COLO829 (cell line): ENCODE results near the gene COX4I1.

Source experiments
- DNase-seq: peaks from one replicate; pipeline ENCODE4 v3.0.0; 2012; ENCODE audit warnings: low spot score

The COX4I1 gene

DNA sequence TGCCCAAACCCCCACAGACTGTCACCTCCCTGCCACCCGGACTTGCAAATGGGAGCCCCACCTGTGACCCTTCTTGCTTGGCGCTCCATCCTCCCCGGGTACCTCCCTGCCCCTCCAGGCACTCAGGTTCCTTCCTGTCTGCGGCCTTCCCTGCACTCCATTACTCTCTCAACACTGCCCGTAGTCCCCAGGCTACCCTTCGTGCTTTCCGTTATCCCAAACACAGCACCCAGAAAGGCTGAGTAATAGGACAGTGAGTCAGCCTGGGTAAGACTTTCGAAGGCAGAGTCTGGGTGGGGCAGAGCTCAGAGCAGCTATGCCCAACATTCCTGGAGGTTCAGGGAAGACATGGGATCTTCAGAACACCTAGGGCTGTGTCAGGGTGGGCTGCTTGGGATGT lies 32.0 kb upstream of the COX4I1 start:
- no peak for DNase-seq

DNA sequence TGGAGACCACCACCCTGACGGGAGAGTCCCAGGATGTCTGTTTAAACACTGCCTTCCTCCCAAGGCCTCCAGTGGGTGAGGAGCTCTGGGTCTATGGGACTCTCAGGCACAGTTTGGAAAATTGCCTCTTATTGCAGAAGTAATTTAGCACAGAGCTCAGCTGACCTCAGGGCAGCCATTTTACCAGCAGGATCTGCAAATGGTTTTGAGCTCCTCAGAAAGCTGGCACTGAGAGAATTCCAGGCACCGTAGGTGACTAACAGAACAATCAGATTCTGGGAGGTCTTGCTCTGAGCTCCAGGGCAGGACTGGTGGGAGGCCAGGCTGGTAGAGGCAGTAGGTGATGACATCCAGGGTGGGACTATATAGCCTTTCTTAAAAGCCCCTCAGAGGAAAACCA lies 31.3 kb upstream of the COX4I1 start:
- no peak for DNase-seq

DNA sequence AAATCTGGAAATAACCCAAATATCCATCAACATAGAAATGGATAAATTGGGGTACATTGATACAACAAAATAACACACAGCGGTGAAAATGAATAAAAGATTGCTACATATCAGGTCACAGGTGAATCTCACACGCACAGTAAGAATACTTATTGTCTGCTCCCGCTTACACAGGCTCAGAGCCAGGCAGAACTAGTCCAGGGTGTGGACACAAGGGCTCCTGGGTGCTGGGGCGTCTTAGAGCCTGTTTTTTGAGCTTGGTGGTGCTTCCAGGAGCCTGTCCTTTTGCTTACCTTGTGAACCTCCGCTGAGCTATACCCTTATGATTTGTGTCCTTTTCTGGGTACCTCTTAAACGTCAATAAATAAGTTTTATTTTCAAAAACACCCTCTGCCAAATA lies 28.8 kb upstream of the COX4I1 start:
- DNase-seq = no peak

GRCh38 chr16:85773044-85773443 lies 26.5 kb upstream of the COX4I1 start:
- DNase-seq = no peak

- DNase-seq = no peak
These were observed 25.4 kb upstream of the COX4I1 start for GRCh38 chr16:85774136-85774535.

- DNase-seq = no peak
These were observed 24.7 kb upstream of the COX4I1 start for GRCh38 chr16:85774811-85775210.

DNA sequence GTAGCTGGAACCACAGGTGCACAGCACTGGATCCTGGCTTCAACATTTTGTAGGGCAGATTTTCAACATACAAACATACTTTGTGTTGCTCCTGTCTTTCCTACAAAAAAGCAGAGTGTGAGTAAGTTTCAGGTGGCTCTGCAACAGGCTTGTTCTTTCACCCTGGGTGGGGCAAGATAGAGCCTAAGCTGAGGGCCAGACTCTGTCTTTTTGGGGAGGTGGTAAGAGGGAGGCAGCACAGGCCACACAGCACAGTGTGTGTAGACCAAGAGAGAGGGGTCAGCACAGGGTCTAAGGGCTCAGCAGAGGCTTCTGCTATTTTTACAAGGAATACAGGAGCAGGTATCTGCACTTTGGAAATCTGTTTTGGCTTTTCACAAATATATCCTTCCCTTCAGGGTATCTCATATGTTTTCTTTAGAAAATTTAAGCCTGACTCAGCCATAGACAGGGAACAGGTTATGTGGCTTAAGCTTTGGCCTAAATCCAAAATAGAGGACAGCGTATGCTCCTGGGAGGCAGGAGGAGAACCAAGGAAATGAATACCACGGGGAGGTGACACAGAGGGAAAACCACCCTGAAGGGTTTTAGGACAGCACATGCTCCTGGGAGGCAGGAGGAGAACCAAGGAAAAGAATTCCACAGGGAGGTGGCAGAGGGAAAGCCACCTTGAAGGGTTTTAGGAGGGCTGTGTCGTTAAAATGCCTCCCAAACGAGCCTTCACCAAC lies 21.7 kb upstream of the COX4I1 start:
- no peak for DNase-seq

GRCh38 chr16:85778873-85779272 lies 20.6 kb upstream of the COX4I1 start:
- DNase-seq = no peak

GRCh38 chr16:85780281-85780680 lies 19.2 kb upstream of the COX4I1 start:
- no peak for DNase-seq

GRCh38 chr16:85781156-85781555 lies 18.3 kb upstream of the COX4I1 start:
- no peak for DNase-seq

DNA sequence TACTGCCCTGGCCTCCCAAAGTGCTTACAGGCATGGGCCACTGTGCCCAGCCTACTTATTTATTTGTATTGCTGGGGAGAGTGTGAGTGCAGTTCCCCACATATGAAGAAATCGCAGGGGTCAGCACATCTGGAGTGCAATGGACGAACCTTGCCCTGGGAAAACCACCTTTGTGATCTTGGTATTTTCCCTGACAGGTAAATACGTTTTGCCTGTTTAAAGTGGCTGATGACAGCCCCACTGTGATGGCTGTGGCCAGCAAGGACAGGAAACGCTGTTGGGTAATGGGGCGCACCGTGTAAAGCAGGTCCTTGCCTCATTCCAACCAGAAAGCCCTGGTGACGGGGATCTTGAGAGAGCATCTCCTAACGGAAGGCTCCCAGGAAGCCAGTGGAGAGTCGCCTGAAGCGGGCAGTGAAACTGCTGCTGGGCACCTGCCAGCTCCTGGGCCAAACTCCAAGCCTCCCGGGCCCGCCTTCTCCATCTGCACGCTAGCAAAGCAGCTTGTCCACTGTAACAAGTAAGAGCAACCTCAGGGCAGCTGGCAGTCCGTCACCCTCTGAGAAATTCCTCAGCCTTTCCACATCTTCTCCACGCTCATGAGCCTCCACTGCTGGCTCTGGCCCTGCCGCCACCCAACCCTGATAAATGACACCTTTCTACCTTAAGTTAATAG lies 17.7 kb upstream of the COX4I1 start:
- no peak for DNase-seq

DNA sequence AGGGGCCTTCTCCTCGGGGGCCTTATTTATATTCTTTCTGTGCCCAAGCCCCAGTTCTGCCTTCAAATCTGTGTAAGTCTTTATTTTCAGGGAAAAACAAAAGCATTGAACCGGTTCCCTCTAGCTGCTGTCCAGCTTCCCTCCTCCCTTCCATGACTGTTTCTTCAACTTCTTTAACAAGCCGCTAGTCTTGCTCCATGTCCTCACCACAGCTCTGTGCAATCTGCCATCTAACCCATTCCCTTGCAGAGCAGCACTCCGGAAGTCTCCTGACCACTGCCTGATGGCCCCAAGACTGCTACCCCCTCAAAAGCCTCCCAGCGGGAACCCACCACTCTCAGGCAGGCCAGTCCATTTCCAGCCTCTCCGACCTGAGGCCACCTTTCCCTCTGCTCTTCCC lies 17.0 kb upstream of the COX4I1 start:
- no peak for DNase-seq

DNA sequence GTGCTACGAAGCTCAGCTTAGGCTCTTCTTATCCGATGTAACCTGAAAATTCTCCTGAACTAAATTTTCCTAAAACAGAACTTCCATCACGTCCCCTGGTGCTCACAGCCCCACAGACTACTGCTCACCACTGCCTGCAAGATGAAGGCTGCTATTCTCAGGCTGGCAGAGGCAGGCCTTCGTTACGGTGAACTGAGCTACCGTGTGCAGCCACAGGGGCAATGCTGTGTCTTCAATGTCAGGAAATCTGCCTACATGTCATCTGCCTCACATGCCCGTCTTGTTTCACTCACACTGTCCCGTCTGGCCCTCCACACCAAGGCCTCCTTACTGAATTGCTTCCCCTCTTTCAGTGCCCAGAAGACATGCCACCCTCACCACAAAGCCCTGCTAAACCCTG lies 16.1 kb upstream of the COX4I1 start:
- no peak for DNase-seq

DNA sequence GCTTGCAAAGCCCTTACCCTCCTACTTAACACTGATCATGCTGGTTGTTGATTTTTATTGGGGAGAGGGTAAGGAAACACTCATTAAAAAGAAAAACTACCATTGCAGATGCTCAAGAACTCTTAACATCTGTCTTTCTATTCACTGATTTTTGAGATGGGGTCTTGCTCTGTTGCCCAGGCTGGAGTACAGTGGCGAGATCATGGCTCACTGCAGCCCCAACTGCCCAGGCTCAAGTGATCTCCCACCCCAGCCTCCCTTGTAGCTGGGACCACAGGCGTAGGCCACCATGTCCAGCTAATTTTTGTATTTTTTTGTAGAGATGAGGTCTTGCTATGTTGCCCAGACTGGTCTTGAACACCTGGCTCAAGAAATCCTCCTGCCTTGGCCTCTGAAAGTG lies 14.7 kb upstream of the COX4I1 start:
- DNase-seq = no peak

DNA sequence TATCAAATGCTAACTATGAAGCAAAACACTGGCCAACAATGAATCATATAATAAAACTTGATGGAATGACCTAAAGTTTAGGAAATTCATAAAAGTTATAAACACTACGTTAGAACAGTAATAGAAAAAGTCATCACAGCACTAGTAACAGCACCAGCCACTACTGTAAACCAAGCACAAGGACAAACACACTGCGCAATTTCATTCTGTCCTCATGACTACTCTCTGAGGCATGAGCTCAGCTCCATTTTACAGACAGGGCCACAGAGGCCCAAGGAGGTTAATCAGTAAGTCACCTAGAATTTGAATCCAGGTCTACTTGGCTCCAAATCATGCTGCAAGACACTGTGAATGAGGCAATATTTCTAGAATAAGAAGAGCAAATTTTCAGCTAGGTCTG lies 13.6 kb upstream of the COX4I1 start:
- DNase-seq = no peak

- no peak for DNase-seq
These were observed 10.7 kb upstream of the COX4I1 start for GRCh38 chr16:85788819-85789218.

GRCh38 chr16:85789773-85790172 lies 9.7 kb upstream of the COX4I1 start:
- no peak for DNase-seq

GRCh38 chr16:85793662-85794298 lies 5.7 kb upstream of the COX4I1 start:
- DNase-seq = no peak

- DNase-seq = no peak
These were observed 4.8 kb upstream of the COX4I1 start for GRCh38 chr16:85794696-85795095.

GRCh38 chr16:85796152-85796551 lies 3.3 kb upstream of the COX4I1 start:
- no peak for DNase-seq

DNA sequence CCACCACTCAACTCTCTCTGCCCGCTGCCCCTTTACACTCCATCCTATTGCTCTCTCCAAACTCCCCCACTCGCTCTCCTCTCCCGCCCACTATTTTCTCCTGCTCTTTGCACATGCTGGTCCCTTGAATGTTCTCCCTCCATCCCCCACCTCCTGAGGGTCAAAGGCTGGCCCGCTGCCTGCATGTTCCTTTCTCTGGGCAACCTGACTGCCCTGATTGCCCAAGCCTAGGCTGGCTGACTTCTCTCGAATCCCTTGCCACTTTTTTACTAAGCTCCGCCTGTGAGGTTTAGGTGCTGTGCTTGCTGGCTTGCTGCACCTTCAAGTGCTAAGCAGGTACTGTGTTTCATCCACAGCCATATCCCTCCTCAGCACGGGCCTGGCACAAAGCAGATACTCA lies 2.9 kb upstream of the COX4I1 start:
- DNase-seq = no peak

DNA sequence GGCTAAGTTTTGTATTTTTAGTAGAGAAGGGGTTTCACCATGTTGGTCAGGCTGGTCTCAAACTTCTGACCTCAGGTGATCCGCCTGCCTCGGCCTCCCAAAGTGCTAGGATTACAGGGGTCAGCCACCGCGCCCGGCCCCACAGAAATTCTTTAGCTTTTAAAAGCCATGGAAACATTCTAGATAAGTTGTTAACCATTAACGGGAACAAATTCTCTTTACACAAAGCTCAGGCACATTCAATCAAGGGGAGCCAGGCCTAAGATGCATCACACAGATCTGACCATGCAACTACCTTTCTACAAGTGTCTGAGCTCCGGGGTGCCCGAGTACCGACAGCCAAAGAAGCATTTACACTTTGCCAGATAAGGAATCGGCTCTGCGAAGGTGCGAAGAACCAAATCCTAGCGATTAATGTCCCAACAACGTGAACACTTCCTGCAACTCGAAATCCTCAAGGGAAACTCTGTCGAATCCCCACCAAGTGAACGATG lies 1.2 kb upstream of the COX4I1 start:
- peak; percentile 3 for DNase-seq

DNA sequence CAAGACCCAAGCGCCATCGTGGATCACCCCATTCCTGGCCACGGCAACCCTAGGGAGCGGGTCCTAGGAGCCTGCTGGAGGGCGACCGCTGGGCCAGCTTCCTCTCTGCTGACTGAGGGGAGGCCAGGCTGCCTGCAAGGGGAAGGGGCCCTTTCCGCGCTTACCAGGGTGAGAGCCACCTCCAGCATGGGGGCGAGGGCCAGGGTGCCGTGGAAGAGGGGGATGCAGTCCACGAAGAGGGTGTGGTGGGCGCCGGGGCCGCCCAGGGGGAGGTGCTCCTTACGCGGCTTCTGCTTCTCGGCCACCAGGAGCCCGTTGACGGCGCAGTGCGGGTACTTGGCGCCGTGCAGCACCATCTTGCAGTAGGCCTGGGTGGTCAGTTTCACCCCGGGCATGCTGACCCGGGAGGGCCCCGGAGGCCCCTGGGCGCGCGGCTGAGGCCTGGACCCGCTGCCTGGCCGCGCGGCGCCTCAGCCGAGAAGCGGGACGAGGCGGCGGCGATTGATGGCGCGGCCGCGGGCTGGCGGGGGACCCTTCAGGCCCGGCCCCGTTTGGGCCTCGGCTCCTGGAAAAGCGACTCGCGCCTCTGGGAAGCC lies 496 bp upstream of the COX4I1 start:
- DNase-seq = peak; percentile 13
